Measurements from ENCODE around the gene ASIC2.

ASIC2 gene

GRCh38 chr17:33227911-33228310, 65.2 kb downstream of the ASIC2 start:
- Histone ChIP-seq H2AFZ (ENCODE audit: low read length) (no peak overlapping the region), H3K9me3 (ENCODE audit: low read length) (no peaks in the 10 kb centered on the region), H3K27me3 (ENCODE audit: insufficient read depth, low read length) (no peaks in the 10 kb centered on the region), H3K4me1 (ENCODE audit: insufficient read depth, low read length, severe bottlenecking) (no peaks in the 10 kb centered on the region), H3F3A (ENCODE audit: insufficient read depth, low read length) (no peaks in the 10 kb centered on the region), H3K9me2 (ENCODE audit: low read depth, low read length) (no peaks in the 10 kb centered on the region), H3K79me2 (ENCODE audit: insufficient read depth, low read length) (no peaks in the 10 kb centered on the region), H3K36me3 (ENCODE audit: insufficient read depth, low read length) (no peaks in the 10 kb centered on the region), H4K20me1 (ENCODE audit: insufficient read depth, low read length) (no peaks in the 10 kb centered on the region), H3K4me2 (ENCODE audit: low read length) (no peak overlapping the region), H3K4me3 (ENCODE audit: low read depth, low read length, poor library complexity, severe bottlenecking) (no peak overlapping the region), H3K27ac (ENCODE audit: low read depth, low read length, poor library complexity, severe bottlenecking) (no peak overlapping the region), H3K9ac (ENCODE audit: low read length) (no peak overlapping the region)
- TF ChIP-seq EZH2 (IDR thresholded peaks at IDR 0.05; ENCODE audit: borderline replicate concordance, low read length), result no peak
- TF ChIP-seq CTCF (IDR thresholded peaks at IDR 0.05; ENCODE audit: low read length), result no peak

GRCh38 chr17:33225994-33226393, 67.1 kb downstream of the ASIC2 start:
- no peaks in the 10 kb centered on the region for H3K4me1 ChIP-seq (ENCODE audit: insufficient read depth, low read length, severe bottlenecking)
- no peak overlapping the region for H3K27ac ChIP-seq (ENCODE audit: low read depth, low read length, poor library complexity, severe bottlenecking)
- no peak overlapping the region for H3K4me3 ChIP-seq (ENCODE audit: low read depth, low read length, poor library complexity, severe bottlenecking)
- no peaks in the 10 kb centered on the region for H3K36me3 ChIP-seq (ENCODE audit: insufficient read depth, low read length)
- no peaks in the 10 kb centered on the region for H3K79me2 ChIP-seq (ENCODE audit: insufficient read depth, low read length)
- H3F3A ChIP-seq (ENCODE audit: insufficient read depth, low read length), result no peaks in the 10 kb centered on the region
- no peak for TF ChIP-seq CTCF (IDR thresholded peaks at IDR 0.05; ENCODE audit: low read length)
- no peak for TF ChIP-seq EZH2 (IDR thresholded peaks at IDR 0.05; ENCODE audit: borderline replicate concordance, low read length)
- H3K9me3 ChIP-seq (ENCODE audit: low read length), result no peaks in the 10 kb centered on the region
- H2AFZ ChIP-seq (ENCODE audit: low read length), result no peak overlapping the region
- H4K20me1 ChIP-seq (ENCODE audit: insufficient read depth, low read length), result no peaks in the 10 kb centered on the region
- no peaks in the 10 kb centered on the region for H3K9me2 ChIP-seq (ENCODE audit: low read depth, low read length)
- H3K9ac ChIP-seq (ENCODE audit: low read length), result no peak overlapping the region
- H3K27me3 ChIP-seq (ENCODE audit: insufficient read depth, low read length), result no peaks in the 10 kb centered on the region
- no peak overlapping the region for H3K4me2 ChIP-seq (ENCODE audit: low read length)

GRCh38 chr17:33225509-33225908, 67.6 kb downstream of the ASIC2 start:
- no peaks in the 10 kb centered on the region for H3K9me2 ChIP-seq (ENCODE audit: low read depth, low read length)
- H3K9me3 ChIP-seq (ENCODE audit: low read length), result no peaks in the 10 kb centered on the region
- no peaks in the 10 kb centered on the region for H3K36me3 ChIP-seq (ENCODE audit: insufficient read depth, low read length)
- H3K4me2 ChIP-seq (ENCODE audit: low read length), result no peak overlapping the region
- H3K27ac ChIP-seq (ENCODE audit: low read depth, low read length, poor library complexity, severe bottlenecking), result no peak overlapping the region
- H3K9ac ChIP-seq (ENCODE audit: low read length), result no peak overlapping the region
- no peak overlapping the region for H3K4me3 ChIP-seq (ENCODE audit: low read depth, low read length, poor library complexity, severe bottlenecking)
- H4K20me1 ChIP-seq (ENCODE audit: insufficient read depth, low read length), result no peaks in the 10 kb centered on the region
- no peaks in the 10 kb centered on the region for H3K4me1 ChIP-seq (ENCODE audit: insufficient read depth, low read length, severe bottlenecking)
- no peaks in the 10 kb centered on the region for H3K27me3 ChIP-seq (ENCODE audit: insufficient read depth, low read length)
- no peak overlapping the region for H2AFZ ChIP-seq (ENCODE audit: low read length)
- H3F3A ChIP-seq (ENCODE audit: insufficient read depth, low read length), result no peaks in the 10 kb centered on the region
- H3K79me2 ChIP-seq (ENCODE audit: insufficient read depth, low read length), result no peaks in the 10 kb centered on the region
- no peak for TF ChIP-seq EZH2 (IDR thresholded peaks at IDR 0.05; ENCODE audit: borderline replicate concordance, low read length)
- no peak for TF ChIP-seq CTCF (IDR thresholded peaks at IDR 0.05; ENCODE audit: low read length)

Measured in OCI-LY1 (cell line).